Pulmonary artery endothelial cell (primary cell): ENCODE data around the gene SLC6A13. TPM values are rescaled to one million over a fixed set of nuclear protein-coding genes. Genes with fewer than 3 reads are reported as not detected.
"Not testable (repeated sequence)": the region's sequence is repeated elsewhere in the genome, so short reads cannot be mapped to it uniquely, and the experiment has no call there.

Experiments used
- DNase-seq: peaks from one replicate; pipeline ENCODE4 v3.0.0-alpha.2; 2011; ENCODE audit warnings: low read depth, low spot score
- total RNA-seq: library from RNA; depleted of rRNA; stranded (reverse); fragments of >200 nt; gene quantifications from 2 replicates; pipeline ENCODE4 v1.2.3, GENCODE V29; 2014

The SLC6A13 gene
- total RNA-seq, 1 donor from 2014 or later: not detected

- no peak for DNase-seq
These were observed 61.3 kb downstream of the SLC6A13 start for GRCh38 chr12:201361-201760.

GRCh38 chr12:198705-199104, 63.9 kb downstream of the SLC6A13 start:
- no peak for DNase-seq

- DNase-seq: no peak
These were observed 64.5 kb downstream of the SLC6A13 start for GRCh38 chr12:197911-198695.

GRCh38 chr12:197347-197746, 65.3 kb downstream of the SLC6A13 start:
- no peak for DNase-seq

- DNase-seq: no peak
These were observed 66.2 kb downstream of the SLC6A13 start for GRCh38 chr12:196436-196835.

GRCh38 chr12:195951-196350, 66.7 kb downstream of the SLC6A13 start:
- no peak for DNase-seq

GRCh38 chr12:195156-195555, 67.5 kb downstream of the SLC6A13 start:
- DNase-seq: no peak

- no peak for DNase-seq
These were observed 68.4 kb downstream of the SLC6A13 start for GRCh38 chr12:194276-194675.

GRCh38 chr12:193261-193660, 69.4 kb downstream of the SLC6A13 start:
- no peak for DNase-seq

GRCh38 chr12:191541-191940, 71.1 kb downstream of the SLC6A13 start:
- DNase-seq: no peak

GRCh38 chr12:190881-191280, 71.8 kb downstream of the SLC6A13 start:
- no peak for DNase-seq

- no peak for DNase-seq
These were observed 73.0 kb downstream of the SLC6A13 start for GRCh38 chr12:189622-189962.

GRCh38 chr12:188910-189621, 73.6 kb downstream of the SLC6A13 start:
- no peak for DNase-seq

- not testable (repeated sequence) for DNase-seq
These were observed 74.4 kb downstream of the SLC6A13 start for GRCh38 chr12:187986-188909.

GRCh38 chr12:186006-186625, 76.5 kb downstream of the SLC6A13 start:
- no peak for DNase-seq

- no peak for DNase-seq
These were observed 77.1 kb downstream of the SLC6A13 start for GRCh38 chr12:185576-185955.

GRCh38 chr12:184811-185575, 77.6 kb downstream of the SLC6A13 start:
- no peak for DNase-seq

- DNase-seq: no peak
These were observed 80.2 kb downstream of the SLC6A13 start for GRCh38 chr12:182381-182892.

- DNase-seq: no peak
These were observed 80.7 kb downstream of the SLC6A13 start for GRCh38 chr12:181921-182320.

- no peak for DNase-seq
These were observed 82.2 kb downstream of the SLC6A13 start for GRCh38 chr12:180445-180844.

- DNase-seq: no peak
These were observed 82.8 kb downstream of the SLC6A13 start for GRCh38 chr12:179885-180284.
